Astrocyte of the cerebellum (primary cell): ENCODE data around the gene FYN.
A peak's percentile ranks its signal among the peaks of the same experiment; 100 is the strongest.

ENCODE experiments used
- DNase-seq: peaks from one replicate; pipeline ENCODE4 v3.0.0-alpha.2; 2011; ENCODE audit warnings: low read depth
- H3K4me3 ChIP-seq: 2 replicates; pipeline ENCODE4 v1.5.1; 2011; ENCODE audit warnings: mild to moderate bottlenecking, low read depth, low read length, moderate library complexity
- CTCF ChIP-seq: IDR thresholded peaks from 2 replicates; pipeline ENCODE4 v1.5.1; 2012; ENCODE audit warnings: low read length, low read depth, moderate library complexity, mild to moderate bottlenecking; ENCODE audit errors: missing control alignments
- in situ Hi-C: cut with HindIII; loops from 2 replicates; pipeline ENCODE4 v1.10.0; 2017; ENCODE audit warnings: low sequenced_read_pairs

Gene FYN

GRCh38 chr6:111732390-111732789 is 140.9 kb downstream of the FYN start:
- H3K4me3 ChIP-seq, result no peak overlapping the region
- TF ChIP-seq CTCF, result no peak
- in situ Hi-C loops, result no loop called here
- DNase-seq, result no peak

- TF ChIP-seq CTCF, result no peak
- no peak overlapping the region for H3K4me3 ChIP-seq
- no peak for DNase-seq
- in situ Hi-C loops, result no loop called here
Observed at GRCh38 chr6:111731456-111732195, 141.6 kb downstream of the FYN start.

GRCh38 chr6:111730864-111731263 is 142.4 kb downstream of the FYN start:
- DNase-seq, result no peak
- in situ Hi-C loops, result no loop called here
- no peak for TF ChIP-seq CTCF
- no peak overlapping the region for H3K4me3 ChIP-seq

DNA sequence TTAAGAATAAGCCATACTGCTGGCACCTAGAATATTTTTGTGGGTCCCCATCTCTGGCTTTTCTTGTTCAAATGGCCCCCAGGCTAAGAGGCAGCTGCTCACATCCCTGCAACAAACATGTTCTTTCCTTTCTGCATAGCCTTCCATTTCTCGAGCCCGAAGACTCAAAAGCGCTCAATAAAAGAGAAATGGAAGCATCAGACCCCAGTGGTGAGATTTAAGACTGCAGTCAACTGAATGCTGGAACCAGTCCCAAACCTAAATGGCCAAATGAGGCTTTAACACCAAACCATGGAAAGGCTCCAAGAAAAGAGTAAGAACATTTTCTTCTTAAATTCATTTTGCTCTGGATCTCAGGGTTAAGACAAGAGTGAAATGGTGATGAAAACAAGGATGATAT is 145.4 kb downstream of the FYN start:
- peak; percentile 67 for TF ChIP-seq CTCF
- H3K4me3 ChIP-seq, result no peak overlapping the region
- peak; percentile 94 for DNase-seq
- in situ Hi-C loops, result no loop called here

- TF ChIP-seq CTCF, result no peak
- in situ Hi-C loops, result no loop called here
- no peak for DNase-seq
- no peak overlapping the region for H3K4me3 ChIP-seq
Observed at GRCh38 chr6:111727041-111727440, 146.2 kb downstream of the FYN start.

- in situ Hi-C loops, result no loop called here
- no peak for TF ChIP-seq CTCF
Observed at GRCh38 chr6:111725446-111726112, 147.7 kb downstream of the FYN start.

More at GRCh38 chr6:111725446-111726112, 147.7 kb downstream of the FYN start:
- DNase-seq, result no peak
- no peak overlapping the region for H3K4me3 ChIP-seq
